ENCODE data around the gene MSL1. TPM values are rescaled to one million over a fixed set of nuclear protein-coding genes. Genes with fewer than 3 reads are reported as not detected.

MSL1 gene
- total and polyA plus RNA-seq, 2 of the 13 experiments (the other 11 are each of a cell fraction or from before 2014, with no cell fraction given): 63.8 to 88.5 TPM

DNA sequence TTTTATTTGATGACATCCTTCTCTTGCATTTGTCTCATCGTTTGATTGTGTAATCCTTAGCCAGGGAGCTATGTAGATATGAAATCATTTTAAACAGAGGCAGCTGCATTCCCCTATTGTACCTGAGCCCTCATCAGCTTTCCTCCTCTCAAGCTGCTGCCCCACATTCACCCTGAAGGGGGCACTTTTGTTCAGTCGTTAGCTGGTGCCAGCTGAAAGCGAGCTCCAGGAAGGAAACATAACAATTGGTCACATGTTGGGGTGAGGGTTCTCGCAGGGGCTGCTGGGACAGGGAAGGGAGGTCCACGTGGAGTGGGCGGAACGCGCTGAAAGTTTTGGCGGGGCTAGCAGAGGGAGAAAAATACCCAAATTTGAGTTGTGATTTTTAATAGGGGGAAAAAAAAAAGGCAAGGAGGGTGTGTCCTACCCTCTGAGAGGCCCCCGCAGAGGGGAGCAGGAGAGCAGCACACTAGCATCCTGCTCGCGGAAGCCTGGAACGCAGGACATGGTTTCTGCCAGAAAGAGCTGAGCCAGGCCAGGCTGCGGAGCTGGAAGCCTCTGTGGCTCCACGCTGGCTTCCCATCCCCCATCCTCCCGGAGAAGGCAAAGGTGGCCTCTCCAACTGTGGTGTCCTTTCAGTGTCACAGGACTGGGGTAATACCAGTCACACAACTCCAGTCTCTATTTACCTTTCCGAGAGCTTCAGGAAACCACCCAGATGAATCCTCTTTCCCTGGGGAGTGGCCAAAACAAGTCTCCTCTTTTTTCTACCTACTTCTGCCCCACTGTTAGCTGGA lies 8.5 kb upstream of the MSL1 start (continued):
- TF ChIP-seq ATM (IDR thresholded peaks at IDR 0.05; ENCODE audit: borderline replicate concordance) (no peak), KLF16 (CRISPR knock-in tag; IDR thresholded peaks at IDR 0.05) (peak in 1 of 2 experiments; percentile 77; a peak in 2 of 4 replicates), TMF1 (CRISPR knock-in tag; IDR thresholded peaks at IDR 0.05; ENCODE audit: low read depth) (peak; percentile 76; the same call in 1 of the 2 replicates), ZBTB1 (CRISPR knock-in tag; IDR thresholded peaks at IDR 0.05; ENCODE audit: borderline replicate concordance) (no peak), ZNF589 (CRISPR knock-in tag; conservative IDR thresholded peaks at IDR 0.05) (peak; percentile 17; the same call in 1 of the 2 replicates), KMT2B (CRISPR knock-in tag; IDR thresholded peaks at IDR 0.05) (peak; percentile 76), GATAD2A (CRISPR knock-in tag; IDR thresholded peaks at IDR 0.05) (peak; percentile 80; the same call in 1 of the 2 replicates), MXD3 (CRISPR knock-in tag; IDR thresholded peaks at IDR 0.05) (peak; percentile 92), KLF9 (CRISPR knock-in tag; IDR thresholded peaks at IDR 0.05; ENCODE audit: low read depth) (peak; percentile 95), SP4 (CRISPR knock-in tag; IDR thresholded peaks at IDR 0.05) (no peak; the same call in 1 of the 2 replicates), ZFP62 (CRISPR knock-in tag; IDR thresholded peaks at IDR 0.05) (no peak), TRIM24 (CRISPR knock-in tag; IDR thresholded peaks at IDR 0.05) (no peak), NR2F6 (IDR thresholded peaks at IDR 0.05) (peak; percentile 60), NR2F6 (CRISPR knock-in tag; IDR thresholded peaks at IDR 0.05) (peak; percentile 67), GFI1 (CRISPR knock-in tag; IDR thresholded peaks at IDR 0.05; ENCODE audit: borderline replicate concordance) (no peak), CSRNP1 (CRISPR knock-in tag; IDR thresholded peaks at IDR 0.05) (peak; percentile 76; the same call in 1 of the 2 replicates), ZBTB7A (CRISPR knock-in tag; IDR thresholded peaks at IDR 0.05) (no peak; the same call in 1 of the 2 replicates), IRF2 (CRISPR knock-in tag; IDR thresholded peaks at IDR 0.05) (peak; percentile 71), YY1 (IDR thresholded peaks at IDR 0.05; ENCODE audit: insufficient read depth, insufficient replicate concordance, low read depth, low read length) (no peak), HNF4G (IDR thresholded peaks at IDR 0.05; ENCODE audit: borderline replicate concordance, low read depth, low read length) (peak; percentile 81; the same call in 1 of the 2 replicates), HNF4G (CRISPR knock-in tag; IDR thresholded peaks at IDR 0.05; ENCODE audit: borderline replicate concordance, low read depth) (no peak), REL (CRISPR knock-in tag; conservative IDR thresholded peaks at IDR 0.05) (peak; percentile 85; the same call in 1 of the 2 replicates), ZBTB21 (CRISPR knock-in tag; IDR thresholded peaks at IDR 0.05) (no peak), ZNF850 (CRISPR knock-in tag; conservative IDR thresholded peaks at IDR 0.05) (peak; percentile 65; the same call in 1 of the 2 replicates), MIXL1 (CRISPR knock-in tag; IDR thresholded peaks at IDR 0.05) (peak; percentile 82)
- TF ChIP-seq, protein P1, sequence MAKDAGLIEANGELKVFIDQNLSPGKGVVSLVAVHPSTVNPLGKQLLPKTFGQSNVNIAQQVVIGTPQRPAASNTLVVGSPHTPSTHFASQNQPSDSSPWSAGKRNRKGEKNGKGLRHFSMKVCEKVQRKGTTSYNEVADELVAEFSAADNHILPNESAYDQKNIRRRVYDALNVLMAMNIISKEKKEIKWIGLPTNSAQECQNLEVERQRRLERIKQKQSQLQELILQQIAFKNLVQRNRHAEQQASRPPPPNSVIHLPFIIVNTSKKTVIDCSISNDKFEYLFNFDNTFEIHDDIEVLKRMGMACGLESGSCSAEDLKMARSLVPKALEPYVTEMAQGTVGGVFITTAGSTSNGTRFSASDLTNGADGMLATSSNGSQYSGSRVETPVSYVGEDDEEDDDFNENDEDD (CRISPR knock-in tag; IDR thresholded peaks at IDR 0.05; ENCODE audit: borderline replicate concordance): peak; percentile 84; the same call in 1 of the 2 replicates
- TF ChIP-seq, protein P2, sequence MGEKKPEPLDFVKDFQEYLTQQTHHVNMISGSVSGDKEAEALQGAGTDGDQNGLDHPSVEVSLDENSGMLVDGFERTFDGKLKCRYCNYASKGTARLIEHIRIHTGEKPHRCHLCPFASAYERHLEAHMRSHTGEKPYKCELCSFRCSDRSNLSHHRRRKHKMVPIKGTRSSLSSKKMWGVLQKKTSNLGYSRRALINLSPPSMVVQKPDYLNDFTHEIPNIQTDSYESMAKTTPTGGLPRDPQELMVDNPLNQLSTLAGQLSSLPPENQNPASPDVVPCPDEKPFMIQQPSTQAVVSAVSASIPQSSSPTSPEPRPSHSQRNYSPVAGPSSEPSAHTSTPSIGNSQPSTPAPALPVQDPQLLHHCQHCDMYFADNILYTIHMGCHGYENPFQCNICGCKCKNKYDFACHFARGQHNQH (CRISPR knock-in tag; IDR thresholded peaks at IDR 0.05): peak; percentile 95
